Body of pancreas (tissue), 4 donors: Measurements from ENCODE around the gene PAIP2B.

Experiments
- POLR2A ChIP-seq, 3 donors: fragments of 450-650 bp; IDR thresholded peaks; one replicate each; pipeline ENCODE4 v1.6.1; 2016; ENCODE audit warnings: antibody characterized with exemption in 3 of 3, mild to moderate bottlenecking in 2 of 3
- TF ChIP-seq, protein P1 (sequence below), 7 experiments: fragments of 450-650 bp in 4 of 7; fragments of 200-600 bp in 3 of 7; sonication (generic) in 3 of 7; IDR thresholded peaks; one replicate each; pipeline ENCODE4 v1.5.1; 2016 to 2019; ENCODE audit warnings: antibody characterized with exemption in 7 of 7

DNA sequence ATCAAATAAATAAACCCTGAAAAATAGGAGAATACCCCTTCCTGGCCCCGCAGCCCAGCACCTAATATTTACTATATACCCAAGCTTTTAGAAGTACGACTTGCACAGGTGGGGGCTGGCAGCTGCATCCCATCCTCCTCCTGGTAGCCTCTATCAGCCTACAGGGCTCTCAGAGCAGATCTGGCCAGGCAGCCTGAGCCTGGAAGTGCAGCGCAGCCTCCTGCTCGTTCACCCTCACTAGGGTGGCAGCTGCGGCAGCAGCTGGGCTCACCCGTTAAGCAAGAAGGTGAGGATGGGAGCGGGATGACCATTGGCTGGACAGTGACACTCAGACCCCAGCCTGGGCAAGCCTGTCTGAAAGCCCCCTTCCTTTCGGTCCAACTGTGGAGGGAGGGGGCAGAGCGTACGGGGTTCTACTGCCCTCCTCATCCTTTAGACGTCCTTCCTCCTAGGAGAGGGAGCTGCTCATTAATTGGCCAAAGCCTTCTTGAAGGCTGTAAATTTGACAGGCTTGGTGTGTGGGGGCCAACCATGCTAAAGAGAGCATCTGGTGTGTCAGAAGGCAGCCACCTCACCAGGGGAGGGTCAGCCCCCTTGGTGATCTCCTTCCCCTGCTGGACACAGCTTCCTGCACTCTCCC, 73.2 kb downstream of the PAIP2B start:
- TF ChIP-seq, protein P1, sequence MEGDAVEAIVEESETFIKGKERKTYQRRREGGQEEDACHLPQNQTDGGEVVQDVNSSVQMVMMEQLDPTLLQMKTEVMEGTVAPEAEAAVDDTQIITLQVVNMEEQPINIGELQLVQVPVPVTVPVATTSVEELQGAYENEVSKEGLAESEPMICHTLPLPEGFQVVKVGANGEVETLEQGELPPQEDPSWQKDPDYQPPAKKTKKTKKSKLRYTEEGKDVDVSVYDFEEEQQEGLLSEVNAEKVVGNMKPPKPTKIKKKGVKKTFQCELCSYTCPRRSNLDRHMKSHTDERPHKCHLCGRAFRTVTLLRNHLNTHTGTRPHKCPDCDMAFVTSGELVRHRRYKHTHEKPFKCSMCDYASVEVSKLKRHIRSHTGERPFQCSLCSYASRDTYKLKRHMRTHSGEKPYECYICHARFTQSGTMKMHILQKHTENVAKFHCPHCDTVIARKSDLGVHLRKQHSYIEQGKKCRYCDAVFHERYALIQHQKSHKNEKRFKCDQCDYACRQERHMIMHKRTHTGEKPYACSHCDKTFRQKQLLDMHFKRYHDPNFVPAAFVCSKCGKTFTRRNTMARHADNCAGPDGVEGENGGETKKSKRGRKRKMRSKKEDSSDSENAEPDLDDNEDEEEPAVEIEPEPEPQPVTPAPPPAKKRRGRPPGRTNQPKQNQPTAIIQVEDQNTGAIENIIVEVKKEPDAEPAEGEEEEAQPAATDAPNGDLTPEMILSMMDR (IDR thresholded peaks at IDR 0.05) = no peak
- no peak for TF ChIP-seq POLR2A (IDR thresholded peaks at IDR 0.05)
